AG09309 (cell line): ENCODE measurements around the gene TBC1D9B.

Source experiments
- DNase-seq: peaks from one replicate; pipeline ENCODE4 v3.0.0-alpha.2; 2010; ENCODE audit warnings: low read depth
- H3K4me3 ChIP-seq: 2 replicates; pipeline ENCODE4 v1.5.1; 2011; ENCODE audit warnings: mild to moderate bottlenecking, low read depth, low read length, moderate library complexity; ENCODE audit not compliant: control insufficient read depth
- TF ChIP-seq, protein P1 (sequence below): IDR thresholded peaks from 2 replicates; pipeline ENCODE4 v1.5.1; 2011; ENCODE audit warnings: mild to moderate bottlenecking, low read depth, low read length, inconsistent platforms; ENCODE audit not compliant: insufficient read depth, control insufficient read depth; ENCODE audit errors: missing control alignments

TBC1D9B gene

GRCh38 chr5:179889885-179890284 lies 17.8 kb downstream of the TBC1D9B start:
- TF ChIP-seq, protein P1, sequence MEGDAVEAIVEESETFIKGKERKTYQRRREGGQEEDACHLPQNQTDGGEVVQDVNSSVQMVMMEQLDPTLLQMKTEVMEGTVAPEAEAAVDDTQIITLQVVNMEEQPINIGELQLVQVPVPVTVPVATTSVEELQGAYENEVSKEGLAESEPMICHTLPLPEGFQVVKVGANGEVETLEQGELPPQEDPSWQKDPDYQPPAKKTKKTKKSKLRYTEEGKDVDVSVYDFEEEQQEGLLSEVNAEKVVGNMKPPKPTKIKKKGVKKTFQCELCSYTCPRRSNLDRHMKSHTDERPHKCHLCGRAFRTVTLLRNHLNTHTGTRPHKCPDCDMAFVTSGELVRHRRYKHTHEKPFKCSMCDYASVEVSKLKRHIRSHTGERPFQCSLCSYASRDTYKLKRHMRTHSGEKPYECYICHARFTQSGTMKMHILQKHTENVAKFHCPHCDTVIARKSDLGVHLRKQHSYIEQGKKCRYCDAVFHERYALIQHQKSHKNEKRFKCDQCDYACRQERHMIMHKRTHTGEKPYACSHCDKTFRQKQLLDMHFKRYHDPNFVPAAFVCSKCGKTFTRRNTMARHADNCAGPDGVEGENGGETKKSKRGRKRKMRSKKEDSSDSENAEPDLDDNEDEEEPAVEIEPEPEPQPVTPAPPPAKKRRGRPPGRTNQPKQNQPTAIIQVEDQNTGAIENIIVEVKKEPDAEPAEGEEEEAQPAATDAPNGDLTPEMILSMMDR = no peak
- no peak for DNase-seq
- no peak overlapping the region for H3K4me3 ChIP-seq

GRCh38 chr5:179887802-179888201 lies 19.9 kb downstream of the TBC1D9B start:
- no peak overlapping the region for H3K4me3 ChIP-seq
- DNase-seq = no peak
- TF ChIP-seq, protein P1 = no peak

- no peak overlapping the region for H3K4me3 ChIP-seq
- DNase-seq = no peak
- TF ChIP-seq, protein P1 = no peak
Measured at GRCh38 chr5:179887095-179887494, 20.6 kb downstream of the TBC1D9B start.

DNA sequence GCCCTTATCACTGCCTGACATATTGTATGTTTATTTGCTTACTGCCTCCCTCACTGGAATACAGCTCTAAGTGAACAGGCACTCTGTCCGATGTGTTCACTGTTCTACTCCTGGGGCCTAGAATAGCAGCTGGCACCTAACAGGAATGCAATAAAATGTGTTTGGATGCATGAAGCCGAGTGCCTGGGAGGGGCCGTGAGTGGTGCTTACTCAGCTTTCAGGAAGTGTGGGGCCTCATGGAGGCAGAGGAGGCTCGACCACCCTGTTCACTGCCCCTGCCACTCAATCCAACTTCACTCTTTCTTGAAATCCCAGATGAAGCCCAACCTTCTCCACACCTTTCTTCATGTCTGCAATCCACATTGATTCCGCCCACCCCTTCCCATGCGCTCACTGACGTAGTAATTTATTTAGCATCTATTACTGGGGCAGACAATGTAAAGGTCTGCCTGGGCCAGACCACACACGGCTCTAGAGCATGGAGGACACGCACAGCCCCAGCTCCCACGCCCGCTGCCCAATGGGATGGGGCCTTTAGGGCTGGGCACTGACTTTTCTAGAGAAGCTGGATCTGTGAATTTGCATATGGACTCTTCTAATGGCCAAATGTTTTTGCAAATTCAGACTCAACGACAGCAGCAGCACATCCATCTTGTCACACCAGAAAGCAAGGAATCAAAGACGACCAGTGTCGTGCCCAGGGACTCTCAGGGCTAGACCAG lies 21.3 kb downstream of the TBC1D9B start:
- H3K4me3 ChIP-seq = no peak overlapping the region
- TF ChIP-seq, protein P1 = no peak
- DNase-seq = no peak

GRCh38 chr5:179885491-179886090 lies 22.1 kb downstream of the TBC1D9B start:
- H3K4me3 ChIP-seq = no peak overlapping the region
- TF ChIP-seq, protein P1 = no peak
- DNase-seq = no peak

- no peak overlapping the region for H3K4me3 ChIP-seq
- TF ChIP-seq, protein P1 = no peak
- DNase-seq = no peak
Measured at GRCh38 chr5:179883163-179883562, 24.5 kb downstream of the TBC1D9B start.
